Measurements from ENCODE around the gene SRRM5. TPM values are rescaled to one million over a fixed set of nuclear protein-coding genes. Genes with fewer than 3 reads are reported as not detected.
A peak's percentile ranks its signal among the peaks of the same experiment; 100 is the strongest.
"Not testable (repeated sequence)": the region's sequence is repeated elsewhere in the genome, so short reads cannot be mapped to it uniquely, and the experiment has no call there.

SRRM5 gene
- total and polyA plus RNA-seq, 8 donors, result 0.45 to 0.50 TPM; not detected in 6

GRCh38 chr19:43633520-43633919 lies 21.6 kb downstream of the SRRM5 start:
- whole genome bisulfite sequencing, 5 donors, result 82 to 92% (median 89%) methylated on average over 4 of the region's 4 CpGs
- peaks cover 0 to 23% (median 7%) of the 10 kb centered on the region in 4 donors for H3K4me1 ChIP-seq
- no peaks in the 10 kb centered on the region for H3K9me3 ChIP-seq
- H3K36me3 ChIP-seq, result no peaks in the 10 kb centered on the region
- peaks cover 0 to 28% (median 0%) of the 10 kb centered on the region in 3 donors for H3K27me3 ChIP-seq
- no peak for TF ChIP-seq POLR2A (IDR thresholded peaks at IDR 0.05)
- intact Hi-C loops (cut with DNase I; ENCODE audit: low total_unique reads), result no loop called here
- no peak overlapping the region for H3K4me3 ChIP-seq
- H3K27ac ChIP-seq, result no peak overlapping the region
- DNase-seq, result no peak

DNA sequence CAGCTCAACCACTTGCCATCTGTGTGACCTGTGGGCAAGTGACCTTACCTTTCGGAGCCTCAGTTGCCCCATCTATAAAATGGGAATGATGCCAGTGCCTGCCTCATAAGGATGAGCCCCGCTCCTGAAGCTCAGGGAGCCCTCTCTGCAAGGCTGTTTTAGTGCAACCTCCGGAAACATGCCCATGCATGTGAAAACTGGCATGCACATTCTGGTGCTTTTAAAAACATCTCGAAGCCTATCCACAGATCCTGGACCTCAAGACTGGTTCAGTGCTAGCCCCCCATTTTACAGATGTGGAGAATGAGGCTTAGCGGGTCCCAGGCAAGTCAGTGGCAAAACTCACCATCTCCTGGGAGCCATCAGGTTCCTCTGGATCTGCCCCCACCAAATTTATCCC lies 22.2 kb downstream of the SRRM5 start:
- intact Hi-C loops (cut with DNase I; ENCODE audit: low total_unique reads), result no loop called here

GRCh38 chr19:43634506-43634871 lies 22.6 kb downstream of the SRRM5 start:
- Histone ChIP-seq H3K27me3 (peaks cover 0 to 38% (median 8%) of the 10 kb centered on the region in 3 donors), H3K27ac (peak overlapping the region in 1 of 5 donors; percentile 39), H3K4me3 (peak overlapping the region in 1 of 4 donors; percentile 1), H3K9me3 (no peaks in the 10 kb centered on the region), H3K36me3 (no peaks in the 10 kb centered on the region), H3K4me1 (peaks cover 5 to 31% (median 14%) of the 10 kb centered on the region in 4 donors)
- intact Hi-C loops (cut with DNase I; ENCODE audit: low total_unique reads), result no loop called here
- 22 to 63% (median 49%) methylated on average over 4 to 5 of the region's 5 CpGs for WGBS, 5 donors
- TF ChIP-seq EP300 (IDR thresholded peaks at IDR 0.05) (no peak), POLR2AphosphoS5 (IDR thresholded peaks at IDR 0.05) (no peak), POLR2A (IDR thresholded peaks at IDR 0.05) (no peak)
- TF ChIP-seq, protein P1, sequence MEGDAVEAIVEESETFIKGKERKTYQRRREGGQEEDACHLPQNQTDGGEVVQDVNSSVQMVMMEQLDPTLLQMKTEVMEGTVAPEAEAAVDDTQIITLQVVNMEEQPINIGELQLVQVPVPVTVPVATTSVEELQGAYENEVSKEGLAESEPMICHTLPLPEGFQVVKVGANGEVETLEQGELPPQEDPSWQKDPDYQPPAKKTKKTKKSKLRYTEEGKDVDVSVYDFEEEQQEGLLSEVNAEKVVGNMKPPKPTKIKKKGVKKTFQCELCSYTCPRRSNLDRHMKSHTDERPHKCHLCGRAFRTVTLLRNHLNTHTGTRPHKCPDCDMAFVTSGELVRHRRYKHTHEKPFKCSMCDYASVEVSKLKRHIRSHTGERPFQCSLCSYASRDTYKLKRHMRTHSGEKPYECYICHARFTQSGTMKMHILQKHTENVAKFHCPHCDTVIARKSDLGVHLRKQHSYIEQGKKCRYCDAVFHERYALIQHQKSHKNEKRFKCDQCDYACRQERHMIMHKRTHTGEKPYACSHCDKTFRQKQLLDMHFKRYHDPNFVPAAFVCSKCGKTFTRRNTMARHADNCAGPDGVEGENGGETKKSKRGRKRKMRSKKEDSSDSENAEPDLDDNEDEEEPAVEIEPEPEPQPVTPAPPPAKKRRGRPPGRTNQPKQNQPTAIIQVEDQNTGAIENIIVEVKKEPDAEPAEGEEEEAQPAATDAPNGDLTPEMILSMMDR (IDR thresholded peaks at IDR 0.05), result no peak
- peak in 1 of 2 donors; percentile 63 for DNase-seq

More for the DNA sequence above, 22.2 kb downstream of the SRRM5 start:
- H3K27ac ChIP-seq, result no peak overlapping the region
- 73 to 91% (median 88%) methylated on average over 5 of the region's 5 CpGs for WGBS, 5 donors
- TF ChIP-seq, protein P1 (IDR thresholded peaks at IDR 0.05), result no peak
- TF ChIP-seq EP300 (IDR thresholded peaks at IDR 0.05) (no peak), POLR2A (IDR thresholded peaks at IDR 0.05) (no peak), POLR2AphosphoS5 (IDR thresholded peaks at IDR 0.05) (no peak)
- peaks cover 2 to 28% (median 12%) of the 10 kb centered on the region in 4 donors for H3K4me1 ChIP-seq
- H3K27me3 ChIP-seq, result peaks cover 0 to 34% (median 5%) of the 10 kb centered on the region in 3 donors
- H3K4me3 ChIP-seq, result no peak overlapping the region
- no peak for DNase-seq
- no peaks in the 10 kb centered on the region for H3K36me3 ChIP-seq
- no peaks in the 10 kb centered on the region for H3K9me3 ChIP-seq

DNA sequence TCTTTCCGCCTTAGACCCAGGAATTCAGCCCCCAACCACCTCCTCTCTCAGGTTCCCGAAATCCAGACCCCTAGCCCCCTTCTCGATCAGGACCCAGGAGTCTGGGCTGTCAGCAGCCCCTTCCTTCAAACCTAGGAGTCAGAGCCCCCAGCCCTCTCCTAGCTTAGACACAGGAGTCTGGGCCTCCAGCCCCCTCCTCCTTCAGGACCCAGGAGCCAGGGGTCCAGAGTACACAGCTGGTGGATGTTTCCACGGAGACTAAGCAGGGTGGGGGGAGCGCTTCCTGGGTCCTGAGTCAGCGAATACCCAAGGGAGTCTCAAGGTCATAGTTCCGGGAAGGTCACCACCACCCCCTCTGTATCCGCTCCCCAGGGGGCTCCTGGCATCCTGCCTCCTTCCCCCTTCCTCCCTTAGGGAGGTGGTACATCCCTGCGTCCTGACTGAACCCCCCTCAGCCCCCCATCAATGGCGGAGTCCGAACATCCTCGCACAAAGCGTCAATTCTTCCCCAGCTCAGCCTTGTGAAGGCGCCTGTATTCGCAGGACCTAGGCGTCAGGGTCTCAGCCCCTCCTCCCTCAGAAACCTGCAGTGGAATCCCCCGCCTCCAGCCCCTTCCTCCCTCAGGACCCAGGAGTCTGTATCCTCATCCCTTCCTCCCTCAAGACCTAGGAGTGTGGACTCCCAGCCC lies 23.1 kb downstream of the SRRM5 start:
- Histone ChIP-seq H3K9me3 (no peaks in the 10 kb centered on the region), H3K36me3 (no peaks in the 10 kb centered on the region), H3K27ac (peak overlapping the region in 2 of 5 donors; percentile 22 to 39), H3K27me3 (peaks cover 0 to 40% (median 9%) of the 10 kb centered on the region in 3 donors), H3K4me1 (peaks cover 6 to 33% (median 17%) of the 10 kb centered on the region in 4 donors), H3K4me3 (peak overlapping the region in 1 of 4 donors; percentile 1)
- WGBS, 5 donors, result 25 to 52% (median 33%) methylated on average over 14 to 17 of the region's 17 CpGs
- intact Hi-C loops (cut with DNase I; ENCODE audit: low total_unique reads), result no loop called here
- TF ChIP-seq, protein P1 (IDR thresholded peaks at IDR 0.05), result no peak
- DNase-seq, result peak in 1 of 2 donors; percentile 75

DNA sequence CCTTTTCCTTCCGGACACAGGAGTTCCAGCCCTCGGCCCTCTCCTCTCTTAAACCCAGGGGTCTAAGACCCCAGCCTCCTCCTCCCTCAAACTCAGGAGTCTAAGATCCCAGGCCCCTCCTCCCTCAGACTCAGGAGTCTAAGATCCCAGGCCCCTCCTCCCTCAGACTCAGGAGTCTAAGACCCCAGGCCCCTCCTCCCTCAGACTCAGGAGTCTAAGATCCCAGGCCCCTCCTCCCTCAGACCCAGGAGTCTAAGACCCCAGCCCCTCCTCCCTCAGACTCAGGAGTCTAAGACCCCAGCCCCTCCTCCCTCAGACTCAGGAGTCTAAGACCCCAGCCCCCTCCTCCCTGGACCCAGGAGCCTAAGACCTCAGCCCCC lies 23.7 kb downstream of the SRRM5 start:
- H3K9me3 ChIP-seq; H3K36me3 ChIP-seq; H3K4me3 ChIP-seq; intact Hi-C loops (cut with DNase I; ENCODE audit: low total_unique reads); DNase-seq: not testable (repeated sequence)
- H3K4me1 ChIP-seq, result peaks cover 12 to 38% (median 22%) of the 10 kb centered on the region in 4 donors
- 62 to 85% (median 65%) methylated on average over 2 of the region's 2 CpGs for WGBS, 5 donors
- H3K27me3 ChIP-seq, result peaks cover 0 to 46% (median 14%) of the 10 kb centered on the region in 3 donors
- peak overlapping the region in 2 of 5 donors; percentile 22 to 39 for H3K27ac ChIP-seq

Measured in stomach (tissue), 9 donors.